Fibroblast of villous mesenchyme (primary cell): Measurements from ENCODE around the gene SNED1. TPM values are rescaled to one million over a fixed set of nuclear protein-coding genes. Genes with fewer than 3 reads are reported as not detected.

Experiments used
- DNase-seq: peaks from one replicate; pipeline ENCODE4 v3.0.0-alpha.2; 2010; ENCODE audit warnings: low read depth
- H3K4me3 ChIP-seq: 2 replicates; pipeline ENCODE4 v1.5.1; 2011; ENCODE audit warnings: low read depth, mild to moderate bottlenecking, low read length
- CTCF ChIP-seq: IDR thresholded peaks from 2 replicates; pipeline ENCODE4 v1.5.1; 2012; ENCODE audit warnings: low read depth, mild to moderate bottlenecking, low read length; ENCODE audit not compliant: insufficient read depth
- total RNA-seq: library from RNA; depleted of rRNA; stranded (reverse); fragments of >200 nt; gene quantifications from 2 replicates; pipeline ENCODE4 v1.2.3, GENCODE V29; 2012

Gene SNED1
- total RNA-seq, 1 donor, result 6.5 TPM

- DNase-seq, result no peak
- no peak for TF ChIP-seq CTCF
Measured at GRCh38 chr2:240953426-240954410, 44.7 kb upstream of the SNED1 start.

GRCh38 chr2:240954436-240955305 is 43.7 kb upstream of the SNED1 start:
- TF ChIP-seq CTCF, result no peak
- no peak overlapping the region for H3K4me3 ChIP-seq
- no peak for DNase-seq

More at GRCh38 chr2:240953426-240954410, 44.7 kb upstream of the SNED1 start:
- no peak overlapping the region for H3K4me3 ChIP-seq

- no peak overlapping the region for H3K4me3 ChIP-seq
- no peak for TF ChIP-seq CTCF
- no peak for DNase-seq
Measured at GRCh38 chr2:240955306-240956170, 42.9 kb upstream of the SNED1 start.

DNA sequence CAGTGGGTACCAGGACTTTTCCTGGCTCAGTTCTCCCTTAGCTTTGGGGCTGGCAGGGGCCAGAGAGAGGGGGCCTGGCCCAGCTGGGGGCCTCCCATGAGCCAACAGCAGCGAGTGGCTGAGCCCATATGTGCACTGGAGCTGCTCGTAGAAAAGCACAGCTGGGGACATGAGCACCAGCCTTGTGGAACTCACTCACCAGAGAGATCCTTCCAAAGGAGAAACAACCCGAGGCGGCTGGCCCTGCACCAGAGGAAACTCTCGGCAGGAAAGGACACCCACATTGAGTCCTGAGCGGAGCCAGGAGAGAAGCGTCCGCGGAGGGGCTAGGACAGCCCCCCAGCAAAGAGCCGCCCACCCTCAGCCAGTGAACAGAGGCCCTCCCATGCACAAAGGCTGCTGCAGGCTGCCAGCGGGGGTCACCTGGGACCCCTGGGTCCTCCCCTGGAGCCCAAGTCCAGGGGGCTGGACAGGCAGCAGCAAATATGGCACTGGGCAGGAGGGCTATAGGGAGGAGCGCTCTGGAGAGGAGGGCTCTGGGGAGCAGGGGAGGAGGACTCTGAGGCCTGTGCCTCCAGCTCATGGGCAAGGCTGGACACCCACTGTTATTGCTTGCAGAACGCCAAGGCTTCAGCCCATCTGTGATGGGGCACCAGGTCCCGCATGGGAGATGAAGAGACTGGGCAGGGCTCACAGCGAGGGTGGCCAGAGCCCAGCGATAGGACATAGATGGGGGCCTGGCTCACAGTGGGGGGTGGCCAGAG is 42.1 kb upstream of the SNED1 start:
- no peak for TF ChIP-seq CTCF
- DNase-seq, result no peak

GRCh38 chr2:240956935-240957655 is 41.3 kb upstream of the SNED1 start:
- H3K4me3 ChIP-seq, result no peak overlapping the region
- no peak for TF ChIP-seq CTCF
- DNase-seq, result no peak

More for the DNA sequence above, 42.1 kb upstream of the SNED1 start:
- no peak overlapping the region for H3K4me3 ChIP-seq
